SU-DHL-6 (cell line): Measurements from ENCODE around the gene CRX.

Experiments used
- H2AFZ ChIP-seq: fragments of 200-600 bp; sonication (generic); 2 replicates; pipeline ENCODE4 v1.6.1; 2014; ENCODE audit warnings: low read depth, mild to moderate bottlenecking, moderate library complexity, mixed read lengths, antibody characterized with exemption, low read length; ENCODE audit not compliant: severe bottlenecking
- H3F3A ChIP-seq: fragments of 200-600 bp; shearing (Covaris generic); 2 replicates; pipeline ENCODE4 v1.6.0; 2016; ENCODE audit warnings: antibody characterized with exemption, mild to moderate bottlenecking; ENCODE audit not compliant: insufficient read depth
- H3K27ac ChIP-seq: fragments of 200-600 bp; sonication (generic); 2 replicates; pipeline ENCODE4 v1.5.1; 2016; ENCODE audit warnings: low read depth, mild to moderate bottlenecking, low read length, moderate library complexity, mixed read lengths
- H3K27me3 ChIP-seq: fragments of 200-600 bp; sonication (generic), shearing (Covaris generic); 2 replicates; pipeline ENCODE4 v1.6.0; 2014; ENCODE audit warnings: mild to moderate bottlenecking, low read length
- H3K36me3 ChIP-seq: fragments of 200-600 bp; sonication (generic); 2 replicates; pipeline ENCODE4 v1.6.1; 2014; ENCODE audit warnings: mild to moderate bottlenecking, low read length, mixed read lengths
- H3K4me2 ChIP-seq: fragments of 300-600, 200-600 bp; shearing (Covaris generic), sonication (generic); 2 replicates; pipeline ENCODE4 v1.6.0; 2014; ENCODE audit warnings: low read length, low read depth, mild to moderate bottlenecking; ENCODE audit not compliant: poor library complexity, severe bottlenecking
- H3K4me3 ChIP-seq: fragments of 200-600 bp; sonication (generic); 2 replicates; pipeline ENCODE4 v1.5.1; 2014; ENCODE audit warnings: antibody characterized with exemption, low read length, mild to moderate bottlenecking, mixed read lengths; ENCODE audit not compliant: insufficient read depth, poor library complexity, severe bottlenecking
- H3K79me2 ChIP-seq: fragments of 200-600 bp; sonication (generic); 2 replicates; pipeline ENCODE4 v1.6.1; 2014; ENCODE audit warnings: mild to moderate bottlenecking, low read length, moderate library complexity; ENCODE audit not compliant: insufficient read depth
- H3K9ac ChIP-seq: fragments of 200-600 bp; sonication (generic); 2 replicates; pipeline ENCODE4 v1.7.0; 2014; ENCODE audit warnings: mild to moderate bottlenecking, low read length
- H3K9me2 ChIP-seq: fragments of 200-600 bp; sonication (generic); replicated peaks from 2 replicates; pipeline ENCODE4 v1.6.1; 2014; ENCODE audit warnings: low read length; ENCODE audit not compliant: insufficient read depth
- H3K9me3 ChIP-seq: fragments of 200-600 bp; sonication (generic); 2 replicates; pipeline ENCODE4 v1.6.1; 2014; ENCODE audit warnings: low read length, mixed read lengths; ENCODE audit not compliant: insufficient read depth
- H4K20me1 ChIP-seq: fragments of 200-600 bp; sonication (generic); 2 replicates; pipeline ENCODE4 v1.6.1; 2014; ENCODE audit warnings: low read depth, mild to moderate bottlenecking, antibody characterized with exemption, low read length, moderate library complexity, mixed read lengths
- EZH2phosphoT487 ChIP-seq: fragments of 200-600 bp; sonication (generic), shearing (Covaris generic); conservative IDR thresholded peaks from 2 replicates; pipeline ENCODE4 v1.6.1; 2018; ENCODE audit warnings: mild to moderate bottlenecking, antibody characterized with exemption, low read length, moderate library complexity, mixed read lengths
- TF ChIP-seq, protein P1 (sequence below): fragments of 200-600 bp; sonication (generic); IDR thresholded peaks from one replicate; pipeline ENCODE4 v1.5.1; 2017; ENCODE audit warnings: antibody characterized with exemption, mild to moderate bottlenecking, low read length, moderate library complexity; ENCODE audit not compliant: insufficient read depth, poor library complexity, severe bottlenecking

CRX gene

DNA sequence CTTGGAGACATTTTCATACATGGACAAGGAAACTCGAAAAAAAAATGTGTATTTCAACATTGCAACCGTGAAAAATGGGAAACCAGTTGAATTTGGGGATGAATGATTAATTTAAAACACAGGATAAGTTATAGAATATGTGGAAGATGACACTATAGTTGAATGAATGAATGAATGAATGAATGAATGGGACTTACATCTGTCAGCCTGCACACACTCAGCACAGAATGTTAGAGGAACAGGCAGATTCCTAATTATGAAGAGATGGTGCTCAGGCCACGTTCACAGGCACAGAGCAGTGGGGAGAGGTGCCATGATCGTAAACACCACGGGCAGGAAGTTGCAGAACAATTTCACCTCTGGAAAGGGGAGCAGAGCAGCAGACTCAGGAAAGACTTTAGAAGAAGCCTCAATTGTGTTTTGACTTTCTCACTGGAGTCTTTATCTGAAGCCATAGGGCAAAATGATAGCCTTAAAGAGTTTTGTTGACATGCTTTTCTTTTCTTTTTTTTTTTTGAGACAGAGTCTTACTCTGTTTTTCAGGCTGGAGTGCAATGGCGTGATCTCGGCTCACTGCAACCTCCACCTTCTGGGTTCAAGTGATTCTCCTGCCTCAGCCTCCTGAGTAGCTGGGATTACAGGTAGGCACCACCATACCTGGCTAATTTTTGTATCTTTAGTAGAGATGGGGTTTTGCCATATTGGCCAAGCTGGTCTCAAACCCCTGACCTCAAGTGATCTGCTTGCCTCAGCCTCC lies 69.3 kb downstream of the CRX start:
- Histone ChIP-seq H3K27ac (no peak overlapping the region), H2AFZ (no peak overlapping the region)

DNA sequence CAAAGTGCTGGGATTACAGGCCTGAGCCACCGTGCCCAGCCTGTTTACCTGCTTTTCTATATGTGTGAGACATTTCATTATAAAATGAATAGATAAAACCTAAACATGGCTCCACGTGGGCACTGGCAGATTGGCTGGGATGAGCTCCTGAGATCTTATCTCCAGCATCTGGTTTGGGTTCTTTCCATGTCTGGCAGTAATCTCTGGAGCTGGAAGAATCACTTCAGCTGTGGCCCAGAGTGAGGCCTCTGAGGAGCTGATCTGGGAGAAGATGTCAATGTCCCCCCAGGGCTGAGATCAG lies 69.8 kb downstream of the CRX start:
- Histone ChIP-seq H3K27me3 (no peaks in the 10 kb centered on the region), H3K4me2 (no peak overlapping the region)

More for the DNA sequence above, 69.3 kb downstream of the CRX start:
- H3K4me3 ChIP-seq, result no peak overlapping the region
- H3K9me2 ChIP-seq, result no peaks in the 10 kb centered on the region
- no peaks in the 10 kb centered on the region; the same call in 1 of the 2 replicates for H3K9me3 ChIP-seq
- H4K20me1 ChIP-seq, result no peaks in the 10 kb centered on the region
- no peaks in the 10 kb centered on the region for H3K27me3 ChIP-seq
- no peak overlapping the region for H3K9ac ChIP-seq
- H3F3A ChIP-seq, result no peaks in the 10 kb centered on the region
- no peaks in the 10 kb centered on the region for H3K79me2 ChIP-seq
- no peak for TF ChIP-seq EZH2phosphoT487
- TF ChIP-seq, protein P1, sequence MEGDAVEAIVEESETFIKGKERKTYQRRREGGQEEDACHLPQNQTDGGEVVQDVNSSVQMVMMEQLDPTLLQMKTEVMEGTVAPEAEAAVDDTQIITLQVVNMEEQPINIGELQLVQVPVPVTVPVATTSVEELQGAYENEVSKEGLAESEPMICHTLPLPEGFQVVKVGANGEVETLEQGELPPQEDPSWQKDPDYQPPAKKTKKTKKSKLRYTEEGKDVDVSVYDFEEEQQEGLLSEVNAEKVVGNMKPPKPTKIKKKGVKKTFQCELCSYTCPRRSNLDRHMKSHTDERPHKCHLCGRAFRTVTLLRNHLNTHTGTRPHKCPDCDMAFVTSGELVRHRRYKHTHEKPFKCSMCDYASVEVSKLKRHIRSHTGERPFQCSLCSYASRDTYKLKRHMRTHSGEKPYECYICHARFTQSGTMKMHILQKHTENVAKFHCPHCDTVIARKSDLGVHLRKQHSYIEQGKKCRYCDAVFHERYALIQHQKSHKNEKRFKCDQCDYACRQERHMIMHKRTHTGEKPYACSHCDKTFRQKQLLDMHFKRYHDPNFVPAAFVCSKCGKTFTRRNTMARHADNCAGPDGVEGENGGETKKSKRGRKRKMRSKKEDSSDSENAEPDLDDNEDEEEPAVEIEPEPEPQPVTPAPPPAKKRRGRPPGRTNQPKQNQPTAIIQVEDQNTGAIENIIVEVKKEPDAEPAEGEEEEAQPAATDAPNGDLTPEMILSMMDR, result no peak
- no peak overlapping the region for H3K4me2 ChIP-seq
- no peaks in the 10 kb centered on the region for H3K36me3 ChIP-seq

GRCh38 chr19:47891923-47892666 lies 70.4 kb downstream of the CRX start:
- H3K27ac ChIP-seq, result no peak overlapping the region
- H3K36me3 ChIP-seq, result no peaks in the 10 kb centered on the region
- H4K20me1 ChIP-seq, result no peaks in the 10 kb centered on the region
- no peak overlapping the region for H3K4me2 ChIP-seq
- no peak for TF ChIP-seq EZH2phosphoT487
- TF ChIP-seq, protein P1, result no peak
- H3K9me2 ChIP-seq, result no peaks in the 10 kb centered on the region
- H3K9ac ChIP-seq, result no peak overlapping the region
- no peaks in the 10 kb centered on the region; the same call in 1 of the 2 replicates for H3K9me3 ChIP-seq
- no peaks in the 10 kb centered on the region for H3K27me3 ChIP-seq
- H2AFZ ChIP-seq, result no peak overlapping the region
- H3F3A ChIP-seq, result no peaks in the 10 kb centered on the region
- H3K4me3 ChIP-seq, result no peak overlapping the region
- no peaks in the 10 kb centered on the region for H3K79me2 ChIP-seq

More for the DNA sequence above, 69.8 kb downstream of the CRX start:
- no peaks in the 10 kb centered on the region for H3F3A ChIP-seq
- TF ChIP-seq, protein P1, result no peak
- TF ChIP-seq EZH2phosphoT487, result no peak
- no peaks in the 10 kb centered on the region for H4K20me1 ChIP-seq
- H3K79me2 ChIP-seq, result no peaks in the 10 kb centered on the region
- H3K9ac ChIP-seq, result no peak overlapping the region
- no peak overlapping the region for H3K27ac ChIP-seq
- no peak overlapping the region for H2AFZ ChIP-seq
- H3K4me3 ChIP-seq, result no peak overlapping the region
- H3K36me3 ChIP-seq, result no peaks in the 10 kb centered on the region
- H3K9me2 ChIP-seq, result no peaks in the 10 kb centered on the region
- no peaks in the 10 kb centered on the region; the same call in 1 of the 2 replicates for H3K9me3 ChIP-seq
